ENCODE results near the gene KRCC1.

KRCC1 gene

DNA sequence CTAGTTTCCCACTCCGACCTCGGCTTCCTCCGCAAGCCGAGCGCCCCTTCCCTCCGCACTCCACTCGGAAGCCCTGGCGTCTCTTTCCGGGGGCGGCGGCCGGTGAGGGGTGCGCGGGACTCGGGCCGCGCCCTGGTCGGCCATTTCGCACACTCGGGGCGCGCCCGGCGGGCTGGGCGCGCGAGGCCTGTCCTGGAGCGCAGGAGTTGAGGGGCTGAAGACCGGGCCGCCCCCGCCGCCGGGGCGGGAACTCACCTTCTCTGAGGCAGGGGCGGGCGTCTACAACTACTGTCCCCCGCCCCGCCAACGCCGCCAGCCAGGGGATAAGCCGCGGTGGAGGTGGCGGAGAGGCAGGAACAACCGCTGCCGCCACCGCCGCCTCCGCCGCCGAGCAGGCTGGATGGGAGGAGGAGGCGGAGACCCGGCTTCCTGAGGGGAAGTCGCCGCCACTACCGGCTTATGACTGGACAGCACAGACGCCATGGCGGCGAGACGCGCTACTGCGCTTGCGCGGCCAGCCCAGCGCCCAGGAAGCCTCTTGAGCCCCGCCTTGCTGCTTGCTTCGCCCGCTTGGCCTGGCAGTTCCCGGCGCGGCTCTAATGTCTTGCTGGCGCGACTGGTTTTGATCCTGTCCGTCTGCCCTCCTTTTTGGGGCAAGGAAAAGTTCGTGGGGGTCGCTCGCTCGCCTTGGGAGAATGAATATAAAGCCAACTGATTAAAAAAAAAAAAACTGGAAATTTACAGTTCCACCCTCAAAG lies at the start of gene KRCC1:
TSS of gene KRCC1 (minus strand) at position 413 of the 758 bp plus-strand sequence. CDS start 27,220 bp downstream, outside the sequence.
- DNase-seq (ENCODE audit: low spot score), result peak; percentile 95

DNA sequence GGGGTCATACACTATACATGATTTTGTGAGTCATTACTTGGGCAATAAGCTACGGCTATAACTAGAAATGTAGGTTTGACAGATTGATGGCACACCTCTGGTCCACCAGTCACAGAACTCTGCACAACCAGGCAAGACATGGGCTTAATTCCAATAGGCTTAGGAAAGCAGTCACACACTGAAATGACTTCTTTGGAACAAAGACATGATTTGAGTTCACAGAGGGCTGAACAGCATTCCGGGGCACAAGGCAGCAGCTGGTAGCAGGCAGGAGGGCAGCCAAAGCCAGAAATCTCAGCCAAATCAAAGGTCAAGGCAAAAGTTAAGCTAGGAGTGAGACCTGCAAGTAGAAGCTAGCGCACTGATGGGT lies 44.9 kb upstream of the KRCC1 start:
- DNase-seq (ENCODE audit: low spot score), result no peak

DNA sequence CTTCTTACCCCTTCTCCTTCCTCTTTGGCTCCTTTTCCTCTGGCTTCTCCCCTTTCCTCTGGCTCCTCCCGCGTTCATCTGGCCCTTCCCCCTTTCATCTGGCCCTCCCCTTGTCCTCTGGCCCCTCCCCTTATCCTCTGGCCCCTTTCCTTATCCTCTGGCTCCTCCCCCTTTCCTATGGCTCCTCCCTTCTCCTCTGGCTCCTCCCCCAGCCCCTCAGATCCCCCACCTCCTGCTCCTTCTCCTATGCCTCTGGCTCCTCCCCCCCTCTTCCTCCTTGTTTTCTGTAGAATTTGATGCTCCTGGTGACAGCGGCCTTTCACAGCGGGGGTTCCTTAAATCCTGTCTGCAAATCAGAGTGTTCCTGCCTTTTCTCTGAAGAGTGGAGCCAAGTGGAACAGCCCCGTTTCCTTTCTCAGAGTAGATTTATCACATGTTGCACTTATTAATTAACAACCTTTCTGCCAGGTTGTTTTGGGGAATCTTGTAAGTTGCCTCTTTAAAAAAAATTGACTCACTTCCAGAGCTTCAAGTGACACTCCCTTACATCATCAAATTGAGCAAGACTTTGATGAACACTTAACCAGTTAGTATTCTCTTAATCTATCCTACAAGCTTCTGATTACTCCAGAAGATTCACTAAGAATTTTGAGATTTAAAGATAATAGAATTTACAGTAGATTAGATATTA lies 44.4 kb upstream of the KRCC1 start:
- DNase-seq (ENCODE audit: low spot score), result no peak

DNA sequence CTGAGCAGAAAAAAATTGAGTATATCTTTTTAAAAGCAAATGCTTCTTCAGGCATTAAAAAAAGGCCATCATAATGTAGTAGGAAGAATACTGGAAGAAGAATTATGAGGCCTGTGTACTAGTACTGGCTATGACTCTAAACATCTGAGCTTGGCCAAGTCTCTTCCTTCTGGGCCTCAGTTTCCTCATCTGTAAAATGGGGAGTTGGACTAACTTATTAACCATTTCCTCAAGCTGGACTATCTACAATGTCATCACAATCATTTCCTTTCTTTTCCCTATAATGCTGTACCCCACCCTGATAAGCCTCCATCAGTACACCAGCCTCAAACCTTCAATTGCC lies 42.9 kb upstream of the KRCC1 start:
- no peak for DNase-seq (ENCODE audit: low spot score)

DNA sequence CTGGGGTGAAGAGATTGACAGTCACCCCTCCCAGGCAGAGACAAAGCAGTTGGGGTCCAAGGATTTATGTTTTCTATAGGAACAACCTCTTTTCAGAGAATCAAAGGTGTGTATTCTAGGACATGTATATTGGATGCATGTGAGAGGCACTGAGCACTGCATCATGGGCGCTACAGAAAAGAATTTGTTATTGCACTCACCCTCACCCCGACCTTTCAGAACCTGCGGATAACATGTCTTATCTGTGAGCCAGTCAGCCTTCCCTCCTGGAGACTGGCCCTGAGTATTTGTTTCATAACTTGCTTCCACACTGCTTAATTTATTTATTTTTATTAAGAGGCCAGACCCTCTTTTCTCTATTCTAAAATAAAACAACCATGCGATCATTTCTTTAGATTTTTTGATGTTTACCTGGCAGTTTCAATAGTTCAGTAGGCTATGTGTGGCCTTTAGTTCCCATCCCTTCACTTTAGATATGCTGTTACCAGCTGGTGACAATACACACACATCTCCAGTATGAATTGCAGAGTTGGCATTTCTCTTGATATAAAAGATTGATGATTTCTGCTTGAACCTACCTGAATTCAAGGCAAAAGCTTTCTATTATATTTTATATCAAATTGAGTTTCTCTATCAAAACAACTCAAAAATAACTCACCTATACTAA lies 42.4 kb upstream of the KRCC1 start:
- DNase-seq (ENCODE audit: low spot score), result no peak

DNA sequence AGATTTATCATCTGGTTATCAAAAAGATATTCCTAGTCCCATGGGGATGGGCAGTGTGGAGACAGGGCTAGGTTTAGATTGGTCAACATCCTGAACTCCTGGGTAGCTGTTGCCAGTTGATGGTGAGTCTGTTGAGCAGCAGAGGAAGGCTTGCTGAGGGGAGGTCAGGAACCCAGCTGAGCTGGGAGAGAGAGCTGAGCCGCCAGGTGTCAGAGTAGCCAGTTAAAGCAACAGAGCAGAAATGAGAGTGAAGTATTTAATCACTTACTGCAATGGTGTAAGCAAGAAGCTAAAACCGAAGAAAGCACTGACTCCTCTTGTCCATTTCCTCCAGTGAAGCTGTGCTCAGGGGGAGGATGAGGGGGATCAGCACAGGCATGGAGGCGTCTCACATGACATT lies 41.6 kb upstream of the KRCC1 start:
- no peak for DNase-seq (ENCODE audit: low spot score)

DNA sequence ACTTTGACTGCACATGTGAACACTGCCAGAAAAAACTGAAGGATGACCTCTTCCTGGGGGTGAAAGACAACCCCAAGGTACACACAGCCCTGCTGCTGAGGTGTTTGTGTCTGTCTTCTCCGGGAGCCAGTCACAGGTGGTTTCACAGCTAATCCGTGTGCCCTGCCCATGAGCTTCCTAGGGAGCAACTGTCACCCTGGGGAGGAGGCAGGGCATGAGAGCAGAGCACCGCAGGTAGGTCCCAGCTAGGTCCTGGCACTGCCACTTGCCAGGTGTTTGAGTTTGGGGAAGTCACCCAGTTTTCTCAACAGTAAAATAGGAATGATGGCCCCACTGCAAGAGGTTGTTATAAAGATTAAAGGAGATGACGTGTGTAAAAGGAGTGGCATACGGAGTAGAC lies 41.1 kb upstream of the KRCC1 start:
- DNase-seq (ENCODE audit: low spot score), result no peak

DNA sequence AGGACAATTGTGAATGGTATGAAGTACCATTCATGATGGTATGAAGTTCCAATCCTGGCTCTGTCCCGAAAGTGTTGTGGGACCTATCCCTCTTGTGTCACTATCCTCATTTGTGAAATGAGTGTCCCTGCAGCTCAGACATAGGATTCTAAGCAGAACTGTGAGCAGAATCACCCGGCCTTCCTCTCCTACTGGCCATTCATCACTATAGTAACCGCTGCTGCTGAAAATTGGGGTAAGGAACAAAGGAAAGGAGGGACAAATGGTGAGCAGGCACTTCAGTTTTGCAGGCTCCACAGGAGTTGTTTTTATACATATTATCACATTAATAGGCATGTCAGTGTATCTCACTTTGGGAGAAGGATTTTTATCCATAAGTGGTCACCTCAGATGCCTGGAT lies 39.4 kb upstream of the KRCC1 start:
- DNase-seq (ENCODE audit: low spot score), result no peak

DNA sequence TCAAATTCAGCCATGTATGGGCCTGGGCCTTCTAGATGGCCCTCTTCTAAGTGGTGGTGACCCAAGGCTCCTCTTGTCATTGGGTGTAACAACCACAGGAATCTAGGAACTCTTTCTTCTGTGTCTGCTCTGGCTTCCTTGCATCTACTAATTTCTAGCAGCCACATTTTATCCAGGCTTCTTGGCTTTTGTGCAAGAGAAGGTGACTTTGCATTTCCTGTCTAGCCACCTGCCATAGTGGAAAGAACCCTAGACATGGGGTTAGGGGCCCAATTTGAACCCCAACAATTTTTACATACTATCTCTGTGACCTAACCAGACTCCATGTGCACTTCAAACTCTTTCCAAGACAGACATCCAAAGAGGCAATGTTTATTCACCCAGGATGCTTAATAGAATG lies 37.2 kb upstream of the KRCC1 start:
- no peak for DNase-seq (ENCODE audit: low spot score)

DNA sequence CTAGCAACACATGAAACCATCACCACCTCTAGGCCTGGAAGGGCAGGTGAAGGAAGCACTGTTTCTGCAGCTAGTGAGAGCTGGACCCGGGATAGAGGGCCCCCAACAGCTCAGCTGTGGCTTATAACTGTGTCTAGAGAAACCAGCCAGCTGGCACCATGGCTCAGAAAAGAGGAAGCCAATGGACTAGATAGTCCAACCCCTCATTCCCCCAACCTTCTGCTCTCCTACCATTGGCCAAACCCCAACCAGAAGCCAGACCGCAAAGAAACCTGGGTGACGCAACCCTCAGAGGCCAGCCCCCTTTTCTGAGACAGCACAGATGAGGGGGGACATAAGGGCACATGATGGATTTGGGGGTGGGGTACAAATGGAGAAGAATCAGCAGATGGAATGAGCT lies 36.4 kb upstream of the KRCC1 start:
- no peak for DNase-seq (ENCODE audit: low spot score)

DNA sequence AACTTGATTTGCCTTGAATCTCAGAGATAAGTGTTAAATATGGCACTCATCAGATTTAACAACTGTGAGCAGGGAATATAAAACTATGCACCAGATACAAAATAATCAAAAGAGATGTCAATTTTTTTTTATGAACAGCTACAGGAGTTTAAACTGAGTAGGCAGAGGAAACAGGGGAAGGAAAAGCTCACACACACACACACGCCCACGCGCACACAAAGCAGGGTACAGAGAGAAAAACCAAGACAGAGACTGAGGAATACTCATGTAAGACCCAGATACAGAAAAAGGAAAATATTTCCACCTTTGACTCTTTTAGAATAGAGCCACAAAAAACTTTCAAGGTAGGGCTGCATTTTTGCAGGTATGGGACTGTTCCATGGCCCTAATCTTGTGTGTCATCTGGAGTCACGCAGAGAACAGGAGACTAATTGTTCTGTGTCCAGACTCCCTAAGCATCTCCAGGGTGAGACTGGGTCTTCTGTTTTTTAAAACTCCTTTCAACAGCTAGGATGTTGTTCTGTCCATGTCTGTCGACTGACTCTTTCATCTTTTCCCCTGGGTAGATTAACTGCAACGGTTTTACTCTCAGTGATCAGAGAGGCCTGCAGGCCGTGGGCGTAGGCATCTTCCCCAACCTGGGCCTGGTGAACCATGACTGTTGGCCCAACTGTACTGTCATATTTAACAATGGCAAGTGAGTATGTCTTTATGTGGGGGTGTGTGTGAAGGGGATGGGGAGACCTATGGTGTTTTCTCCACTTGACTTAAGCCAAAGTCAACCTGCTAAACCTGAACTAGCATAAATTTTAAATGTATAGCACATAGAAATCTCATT lies 35.1 kb upstream of the KRCC1 start:
- DNase-seq (ENCODE audit: low spot score), result no peak

DNA sequence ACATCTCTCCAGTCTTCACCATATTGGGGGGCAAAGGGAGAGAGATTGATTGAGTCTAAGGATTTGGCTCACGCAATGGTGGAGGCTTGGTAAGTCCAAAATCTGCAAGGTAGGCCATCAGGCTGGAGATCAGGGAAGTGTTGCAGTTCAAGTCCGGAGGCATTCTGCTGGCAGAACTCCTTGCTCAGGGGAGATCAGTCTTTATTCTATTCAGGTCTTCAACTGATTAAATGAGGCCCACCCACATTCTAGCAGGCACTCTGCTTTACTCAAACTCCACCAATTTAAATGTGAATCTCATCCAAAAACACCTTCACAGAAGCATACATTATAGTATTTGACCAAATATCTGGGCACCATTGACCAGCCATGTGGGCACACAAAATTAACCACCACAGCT lies 33.4 kb upstream of the KRCC1 start:
- DNase-seq (ENCODE audit: low spot score), result no peak

DNA sequence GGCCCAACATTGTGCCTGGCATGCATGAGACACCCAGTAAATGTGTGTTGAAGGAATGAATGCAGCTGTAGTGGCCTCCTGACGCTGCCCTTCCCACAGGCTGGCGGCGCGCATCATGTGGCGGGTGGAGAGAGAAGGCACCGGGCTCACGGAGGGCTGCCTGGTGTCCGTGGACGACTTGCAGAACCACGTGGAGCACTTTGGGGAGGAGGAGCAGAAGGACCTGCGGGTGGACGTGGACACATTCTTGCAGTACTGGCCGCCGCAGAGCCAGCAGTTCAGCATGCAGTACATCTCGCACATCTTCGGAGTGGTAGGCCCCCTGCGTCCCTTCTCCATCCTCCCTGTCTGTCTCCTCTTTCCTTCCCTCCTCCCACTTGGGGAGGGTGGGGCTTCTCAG lies 32.2 kb upstream of the KRCC1 start:
- DNase-seq (ENCODE audit: low spot score), result no peak

DNA sequence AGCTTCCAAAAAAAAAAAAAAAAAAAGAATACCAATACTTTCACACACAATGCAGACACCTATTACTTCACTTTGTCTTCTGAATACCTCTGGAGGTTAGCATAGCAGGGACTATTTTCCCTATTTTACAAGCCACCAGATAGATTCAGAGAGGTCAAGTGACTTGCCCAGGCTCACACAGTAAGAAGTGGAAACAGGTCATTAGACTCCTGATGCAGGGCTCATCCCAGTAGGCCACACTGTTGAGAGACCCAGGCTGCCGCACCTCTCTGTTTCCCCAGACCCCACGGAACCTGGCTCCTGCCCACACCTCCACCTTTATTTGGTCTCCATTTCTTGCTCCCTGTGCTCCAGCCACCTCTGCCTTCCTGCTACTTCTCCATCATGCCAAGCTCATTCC lies 31.5 kb upstream of the KRCC1 start:
- no peak for DNase-seq (ENCODE audit: low spot score)

DNA sequence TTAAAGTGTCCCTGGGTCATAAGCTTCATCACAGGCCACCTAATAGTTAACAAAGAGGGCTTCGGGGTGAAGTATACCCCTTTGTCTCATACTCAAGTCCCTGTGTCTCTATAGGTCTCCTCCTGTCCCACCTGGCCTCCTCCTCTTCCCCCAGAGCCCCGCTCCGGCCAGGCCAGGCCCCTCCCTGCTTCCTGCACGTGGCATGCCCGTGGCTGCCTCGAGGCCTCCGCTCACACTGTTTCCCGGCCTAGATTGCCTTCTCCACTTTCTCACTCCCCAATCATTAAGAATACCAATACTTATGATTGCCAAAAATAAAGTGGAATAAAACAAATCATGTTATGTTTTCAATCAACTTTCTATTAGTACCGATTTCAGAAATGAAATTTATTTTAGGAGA lies 30.8 kb upstream of the KRCC1 start:
- DNase-seq (ENCODE audit: low spot score), result no peak

DNA sequence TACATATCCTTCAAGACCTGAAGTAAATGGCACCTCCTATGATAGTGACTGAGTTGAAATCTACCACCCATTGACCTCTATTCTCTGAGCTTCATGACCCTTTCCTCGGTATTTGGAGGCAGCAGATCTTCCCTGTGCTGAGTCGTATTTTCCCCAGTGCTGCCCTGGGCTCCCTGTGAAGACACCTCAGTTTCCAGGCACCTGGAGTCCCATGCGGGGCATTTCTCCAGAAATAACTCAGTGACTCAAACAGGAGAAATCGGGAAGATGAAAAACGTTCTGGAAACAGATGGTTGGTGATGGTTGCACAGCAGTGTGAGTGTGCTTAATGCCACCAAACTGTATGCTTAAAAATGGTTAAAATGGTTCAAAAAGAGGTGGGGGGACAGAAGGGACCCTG lies 30.0 kb upstream of the KRCC1 start:
- DNase-seq (ENCODE audit: low spot score), result no peak

DNA sequence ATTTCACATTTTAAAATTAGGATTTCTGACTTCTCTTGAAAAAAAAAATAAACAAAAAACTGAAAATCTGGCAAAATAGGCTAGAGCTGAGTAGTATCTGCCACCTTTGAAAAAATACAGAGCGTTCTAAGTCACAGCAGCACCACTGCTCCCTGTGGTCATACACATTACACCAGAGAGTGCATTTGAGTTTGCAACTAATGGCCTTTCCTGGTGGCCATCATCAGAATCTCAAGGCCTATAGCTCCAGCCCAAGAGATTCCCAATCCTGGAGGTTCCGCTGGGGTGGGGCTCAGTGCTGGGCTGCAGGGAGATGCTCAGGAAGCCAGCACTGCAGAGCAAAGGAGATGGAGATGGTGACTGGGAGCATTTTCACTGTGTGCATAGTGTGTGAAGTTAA lies 29.5 kb upstream of the KRCC1 start:
- DNase-seq (ENCODE audit: low spot score), result no peak

DNA sequence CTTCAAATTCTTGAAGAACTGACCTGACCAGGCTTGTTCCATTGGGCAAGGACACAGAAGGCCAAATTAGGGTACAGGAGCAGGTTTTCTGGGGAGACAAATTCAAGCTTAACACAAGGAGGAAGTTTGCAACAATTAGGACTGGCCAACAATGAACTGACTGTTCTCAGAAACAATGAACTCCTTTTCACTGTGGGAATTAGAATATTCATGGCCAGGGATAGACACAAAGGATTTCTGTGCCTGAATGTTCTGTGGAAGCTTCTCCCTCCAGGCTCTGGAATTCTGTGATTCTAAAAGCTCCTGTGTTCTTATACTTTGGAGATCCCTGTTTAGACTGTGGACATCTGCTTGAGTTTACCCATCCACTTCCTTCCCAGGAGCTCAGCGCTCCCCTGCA lies 27.2 kb upstream of the KRCC1 start:
- no peak for DNase-seq (ENCODE audit: low spot score)

DNA sequence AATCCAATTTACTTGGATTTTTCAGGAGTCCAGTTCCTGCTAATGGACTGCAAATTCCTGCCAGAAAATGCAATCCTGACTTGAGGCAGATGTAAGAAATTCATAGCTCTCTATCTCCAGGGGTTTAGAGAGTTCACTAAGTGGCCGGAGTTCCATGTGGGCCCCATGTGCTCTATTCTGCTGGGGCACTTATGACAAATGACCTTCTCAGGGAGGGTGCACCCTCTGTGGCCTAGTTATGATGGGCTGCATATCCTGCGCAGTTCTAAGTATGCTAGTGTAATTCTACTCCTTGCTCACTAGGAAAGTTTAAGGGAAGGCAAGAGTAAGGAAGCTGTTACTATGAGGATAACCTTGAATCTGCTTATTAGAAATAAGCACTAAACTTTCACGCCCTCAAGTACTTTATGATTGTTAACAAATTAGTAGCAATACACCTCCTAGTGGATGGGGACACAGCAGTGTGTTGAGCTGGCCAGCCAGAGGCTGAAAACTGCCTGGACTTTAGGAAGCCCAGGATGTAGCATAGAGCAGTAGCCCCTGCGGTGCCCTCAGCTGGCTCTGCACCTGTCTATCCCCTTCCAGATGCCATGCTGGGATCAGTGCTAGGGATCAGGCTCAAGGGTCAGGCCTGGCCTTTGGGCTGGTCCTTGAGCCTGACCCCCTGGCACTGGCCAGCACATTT lies 26.5 kb upstream of the KRCC1 start:
- no peak for DNase-seq (ENCODE audit: low spot score)

DNA sequence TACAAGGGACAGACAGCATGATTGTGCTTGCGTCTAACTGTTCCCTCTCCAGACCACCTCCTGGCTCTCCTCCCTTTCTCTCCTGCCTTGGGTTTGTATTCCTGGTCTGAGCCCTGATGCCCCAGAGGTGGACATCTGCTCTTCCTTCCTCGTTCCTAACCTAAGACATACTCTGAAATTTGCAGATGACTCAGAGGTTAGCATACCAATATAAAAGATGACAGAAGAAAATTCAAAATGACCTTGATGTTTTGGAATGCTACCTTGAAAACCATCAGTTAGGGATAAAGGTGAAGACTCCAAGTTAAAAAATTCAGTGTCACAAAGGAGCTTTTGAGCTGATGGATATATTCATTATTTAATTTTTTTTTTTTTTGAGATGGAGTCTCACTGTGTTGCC lies 25.0 kb upstream of the KRCC1 start:
- DNase-seq (ENCODE audit: low spot score), result no peak

DNA sequence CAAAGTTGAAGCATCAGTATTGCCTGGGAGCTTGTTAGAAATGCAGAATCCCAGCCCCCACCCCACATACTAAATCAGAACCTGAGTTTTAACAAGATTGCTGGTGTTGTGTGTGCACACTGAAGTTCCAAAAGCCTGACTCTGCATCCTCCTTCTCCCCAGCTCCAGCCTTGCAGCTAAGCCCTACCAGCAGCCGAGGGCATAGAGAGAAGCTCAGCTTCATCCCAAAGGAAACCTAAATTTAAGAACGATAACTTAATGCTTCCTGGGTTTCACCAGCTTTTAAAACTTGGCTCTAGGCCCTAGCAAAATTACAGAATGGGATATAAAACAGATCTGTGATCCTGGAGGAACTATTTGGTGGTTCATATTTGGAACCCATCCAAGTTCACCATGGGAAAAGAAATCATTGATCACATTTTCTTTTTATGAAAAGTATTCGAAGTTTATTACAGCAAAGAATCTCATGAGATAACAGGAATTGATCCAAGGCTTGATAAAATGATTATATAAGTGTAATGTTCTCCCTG lies 23.1 kb upstream of the KRCC1 start:
- DNase-seq (ENCODE audit: low spot score), result no peak

DNA sequence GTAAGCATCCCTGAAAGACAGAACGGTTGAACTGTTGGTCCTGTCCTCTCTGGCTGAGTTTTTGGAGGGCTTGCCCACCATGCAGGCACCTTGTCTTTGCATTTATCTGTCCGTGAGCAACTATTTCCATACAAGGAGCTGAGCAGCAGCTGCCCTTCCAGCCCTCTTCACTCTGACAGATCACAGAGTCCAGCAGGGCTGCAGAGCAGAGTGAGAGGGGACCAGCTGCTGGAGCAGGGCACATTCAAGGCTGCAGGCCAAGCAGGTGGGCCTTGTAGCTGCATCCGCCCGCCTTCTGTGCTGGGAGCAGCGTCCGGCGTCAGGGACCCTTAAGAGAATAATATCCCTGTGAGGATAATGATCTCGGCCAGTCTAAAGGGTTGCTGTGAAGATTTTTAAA lies 21.5 kb upstream of the KRCC1 start:
- no peak for DNase-seq (ENCODE audit: low spot score)

All from LoVo (cell line).